Natural killer cell (primary cell): ENCODE data around the gene LEUTX. TPM values are rescaled to one million over a fixed set of nuclear protein-coding genes. Genes with fewer than 3 reads are reported as not detected.

ENCODE experiments used
- ATAC-seq, 3 donors: fragments of 150-1000 bp in 2 of 3; fragments of 200-7000 bp in 1 of 3; cut with Tn5 transposase; 1 replicate in 1 of 3; 2 replicates in 2 of 3; pipeline ENCODE4 v1.10.0; 2021; ENCODE audit warnings: mild to moderate bottlenecking in 2 of 3, moderate library complexity in 2 of 3
- DNase-seq, 2 donors: peaks; one replicate each; pipeline versions ENCODE4 v3.0.0 to v3.0.0-alpha.2; 2013 to 2021; ENCODE audit warnings: mixed read lengths in 1 of 2
- H3K27ac ChIP-seq: one replicate; pipeline ENCODE4 v1.5.1; 2013; ENCODE audit warnings: mild to moderate bottlenecking, low read length
- H3K27me3 ChIP-seq: one replicate; pipeline ENCODE4 v1.6.1; 2013; ENCODE audit warnings: low read length; ENCODE audit not compliant: control insufficient read depth, insufficient read depth
- H3K36me3 ChIP-seq: one replicate; pipeline ENCODE4 v1.6.1; 2013; ENCODE audit warnings: low read length; ENCODE audit not compliant: control insufficient read depth, insufficient read depth
- H3K4me1 ChIP-seq: one replicate; pipeline ENCODE4 v1.6.1; 2013; ENCODE audit warnings: low read length; ENCODE audit not compliant: control insufficient read depth, insufficient read depth
- H3K4me3 ChIP-seq: one replicate; pipeline ENCODE4 v1.5.1; 2013; ENCODE audit warnings: low read length
- H3K9me3 ChIP-seq: one replicate; pipeline ENCODE4 v1.6.1; 2013; ENCODE audit warnings: low read length; ENCODE audit not compliant: control insufficient read depth, insufficient read depth
- H3K27ac Mint-ChIP-seq, 2 donors: one replicate each; pipeline ENCODE4 v1.8.0; 2022; ENCODE audit warnings: mild to moderate bottlenecking in 2 of 2, mixed read lengths in 2 of 2, moderate library complexity in 1 of 2
- H3K27me3 Mint-ChIP-seq, 2 donors: one replicate each; pipeline ENCODE4 v1.8.0; 2022; ENCODE audit warnings: low read depth in 2 of 2, mixed read lengths in 2 of 2
- H3K36me3 Mint-ChIP-seq: one replicate; pipeline ENCODE4 v1.8.0; 2022; ENCODE audit warnings: mixed read lengths
- H3K4me1 Mint-ChIP-seq, 2 donors: one replicate each; pipeline ENCODE4 v1.8.0; 2022; ENCODE audit warnings: mixed read lengths in 2 of 2
- H3K4me3 Mint-ChIP-seq: one replicate; pipeline ENCODE4 v1.8.0; 2022; ENCODE audit warnings: mild to moderate bottlenecking, moderate library complexity, mixed read lengths
- H3K9me3 Mint-ChIP-seq, 2 donors: one replicate each; pipeline ENCODE4 v1.8.0; 2022; ENCODE audit warnings: mixed read lengths in 2 of 2
- CTCF ChIP-seq: fragments of 200-600 bp; IDR thresholded peaks from one replicate; pipeline ENCODE4 v1.8.0; 2022; ENCODE audit warnings: antibody characterized with exemption
- WGBS: methylation state at CpG from one replicate; pipeline ENCODE4 v1.1.7; 2013; ENCODE audit warnings: missing lambda C conversion rate; ENCODE audit not compliant: insufficient coverage; 5-methylcytosine and 5-hydroxymethylcytosine counted together
- intact Hi-C: fragments of 100-400 bp; cut with micrococcal nuclease; formaldehyde crosslinking; loops from one replicate; pipeline ENCODE4 v1.14.2; 2022
- total RNA-seq, 4 donors: library from RNA; stranded (reverse); fragments of 120-200 nt in 1 of 4; gene quantifications; one replicate each; pipeline versions ENCODE4 v1.2.3 to v1.2.4, GENCODE V29; 2013 to 2022

The LEUTX gene, protein sequence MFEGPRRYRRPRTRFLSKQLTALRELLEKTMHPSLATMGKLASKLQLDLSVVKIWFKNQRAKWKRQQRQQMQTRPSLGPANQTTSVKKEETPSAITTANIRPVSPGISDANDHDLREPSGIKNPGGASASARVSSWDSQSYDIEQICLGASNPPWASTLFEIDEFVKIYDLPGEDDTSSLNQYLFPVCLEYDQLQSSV
- not detected for total RNA-seq
- not detected for total RNA-seq (2013)

GRCh38 chr19:39778763-39779162, at the start of gene LEUTX:
Gene LEUTX (plus strand): TSS chr19:39778854. CDS start chr19:39778921, 67 bp downstream.
- WGBS: 39% methylated on average over 4 of the region's 4 CpGs
- no peaks in the 10 kb centered on the region for H3K36me3 Mint-ChIP-seq
- H3K9me3 Mint-ChIP-seq: no peaks in the 10 kb centered on the region
- H3K4me1 ChIP-seq: no peaks in the 10 kb centered on the region
- peaks cover 22 to 37% of the 10 kb centered on the region in 2 donors for H3K27me3 Mint-ChIP-seq
- no peak for ATAC-seq
- H3K4me3 Mint-ChIP-seq: no peak within 1 kb of the TSS
- H3K27me3 ChIP-seq: no peaks in the 10 kb centered on the region
- no peaks in the 10 kb centered on the region for H3K9me3 ChIP-seq
- no peaks in the 10 kb centered on the region for H3K4me1 Mint-ChIP-seq
- no peak for DNase-seq
- no peak for TF ChIP-seq CTCF
- no peaks in the 10 kb centered on the region for H3K36me3 ChIP-seq
- no peak within 1 kb of the TSS for H3K4me3 ChIP-seq
- intact Hi-C loops: no loop called here
- H3K27ac ChIP-seq: no peak within 1 kb of the TSS
- H3K27ac Mint-ChIP-seq: no peak within 1 kb of the TSS

GRCh38 chr19:39729594-39729993, 49.1 kb upstream of the LEUTX start:
- H3K4me1 ChIP-seq: no peaks in the 10 kb centered on the region
- DNase-seq (no peak), ATAC-seq (no peak)
- Mint-ChIP-seq H3K36me3 (no peaks in the 10 kb centered on the region), H3K4me1 (no peaks in the 10 kb centered on the region), H3K4me3 (no peak overlapping the region), H3K27me3 (peaks cover 15 to 34% of the 10 kb centered on the region in 2 donors), H3K27ac (no peak overlapping the region), H3K9me3 (no peaks in the 10 kb centered on the region)
- no peaks in the 10 kb centered on the region for H3K27me3 ChIP-seq
- intact Hi-C loops: no loop called here
- H3K36me3 ChIP-seq: no peaks in the 10 kb centered on the region
- TF ChIP-seq CTCF: no peak
- no peak overlapping the region for H3K4me3 ChIP-seq
- no peak overlapping the region for H3K27ac ChIP-seq
- WGBS: 81% methylated on average over 2 of the region's 4 CpGs
- H3K9me3 ChIP-seq: no peaks in the 10 kb centered on the region

DNA sequence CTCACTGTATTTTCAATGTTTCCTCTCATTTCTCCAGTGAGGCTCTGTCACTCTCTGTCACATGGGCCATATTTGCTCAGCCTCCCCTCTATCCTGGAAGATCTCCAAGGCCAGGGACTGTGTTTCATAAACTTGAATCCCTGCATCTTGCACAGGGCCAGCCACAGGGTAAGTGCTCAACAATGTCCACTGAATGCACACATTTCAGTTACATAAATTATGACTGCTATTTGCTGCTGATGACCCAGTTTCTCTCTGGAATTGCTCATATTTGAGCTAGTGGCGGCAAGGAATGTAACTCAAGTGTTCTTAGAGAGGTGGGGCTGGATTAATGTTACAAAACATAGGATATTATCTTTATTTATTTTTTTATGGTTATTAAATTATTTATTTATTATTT, 47.0 kb upstream of the LEUTX start:
- H3K9me3 Mint-ChIP-seq: no peaks in the 10 kb centered on the region

More for the DNA sequence above, 47.0 kb upstream of the LEUTX start:
- H3K36me3 Mint-ChIP-seq: no peaks in the 10 kb centered on the region
- H3K27me3 Mint-ChIP-seq: peaks cover 12 to 22% of the 10 kb centered on the region in 2 donors
- no peak overlapping the region for H3K27ac Mint-ChIP-seq
- Histone ChIP-seq H3K9me3 (no peaks in the 10 kb centered on the region), H3K4me3 (no peak overlapping the region), H3K27me3 (no peaks in the 10 kb centered on the region), H3K4me1 (no peaks in the 10 kb centered on the region), H3K27ac (no peak overlapping the region), H3K36me3 (no peaks in the 10 kb centered on the region)
- ATAC-seq (no peak), DNase-seq (no peak)
- H3K4me3 Mint-ChIP-seq: no peak overlapping the region
- no CpG with 5 or more reads among the region's 1 CpG for WGBS
- TF ChIP-seq CTCF: no peak
- H3K4me1 Mint-ChIP-seq: no peaks in the 10 kb centered on the region
- intact Hi-C loops: no loop called here
